NCI-H2171 treated with DMSO at 0.1 percent for 48 hours (cell line): ENCODE data around the gene HRH1.
"Not testable (repeated sequence)": the region's sequence is repeated elsewhere in the genome, so short reads cannot be mapped to it uniquely, and the experiment has no call there.

ENCODE experiments used
- DNase-seq: peaks from one replicate; lab custom pipeline; 2025; lab: John Stamatoyannopoulos, UW

HRH1 gene

GRCh38 chr3:11206316-11206715 lies 52.0 kb downstream of the HRH1 start:
- DNase-seq: no peak

- DNase-seq: no peak
Observed at GRCh38 chr3:11206953-11207352, 52.7 kb downstream of the HRH1 start.

GRCh38 chr3:11211531-11212298 lies 57.4 kb downstream of the HRH1 start:
- no peak for DNase-seq

GRCh38 chr3:11212299-11212608 lies 58.0 kb downstream of the HRH1 start:
- DNase-seq: no peak

GRCh38 chr3:11212784-11213183 lies 58.5 kb downstream of the HRH1 start:
- no peak for DNase-seq

GRCh38 chr3:11213810-11214450 lies 59.6 kb downstream of the HRH1 start:
- DNase-seq: no peak

GRCh38 chr3:11214451-11214978 lies 60.2 kb downstream of the HRH1 start:
- DNase-seq: no peak

GRCh38 chr3:11217370-11217769 lies 63.1 kb downstream of the HRH1 start:
- not testable (repeated sequence) for DNase-seq

GRCh38 chr3:11220230-11220629 lies 65.9 kb downstream of the HRH1 start:
- no peak for DNase-seq

GRCh38 chr3:11221818-11222415 lies 67.6 kb downstream of the HRH1 start:
- no peak for DNase-seq

- no peak for DNase-seq
Observed at GRCh38 chr3:11224010-11224409, 69.7 kb downstream of the HRH1 start.

GRCh38 chr3:11224870-11225229 lies 70.6 kb downstream of the HRH1 start:
- no peak for DNase-seq

GRCh38 chr3:11226042-11226370 lies 71.7 kb downstream of the HRH1 start:
- no peak for DNase-seq

- DNase-seq: no peak
Observed at GRCh38 chr3:11228041-11228440, 73.7 kb downstream of the HRH1 start.

- no peak for DNase-seq
Observed at GRCh38 chr3:11230125-11230524, 75.8 kb downstream of the HRH1 start.

- DNase-seq: no peak
Observed at GRCh38 chr3:11230832-11231231, 76.5 kb downstream of the HRH1 start.

- no peak for DNase-seq
Observed at GRCh38 chr3:11235385-11235784, 81.1 kb downstream of the HRH1 start.

GRCh38 chr3:11236588-11237461 lies 82.5 kb downstream of the HRH1 start:
- peak; percentile 33 for DNase-seq

GRCh38 chr3:11238060-11238459 lies 83.8 kb downstream of the HRH1 start:
- no peak for DNase-seq

- DNase-seq: no peak
Observed at GRCh38 chr3:11238880-11239279, 84.6 kb downstream of the HRH1 start.

- DNase-seq: no peak
Observed at GRCh38 chr3:11239796-11240195, 85.5 kb downstream of the HRH1 start.

GRCh38 chr3:11240496-11240895 lies 86.2 kb downstream of the HRH1 start:
- DNase-seq: no peak
